ENCODE data around the gene ZNF697. TPM values are rescaled to one million over a fixed set of nuclear protein-coding genes. Genes with fewer than 3 reads are reported as not detected.

The ZNF697 gene
- total and polyA plus RNA-seq, 2 donors (not counting 1 experiment from before 2014, with no cell fraction given) = not detected

- no peak overlapping the region for H3K4me2 ChIP-seq (replicated peaks; ENCODE audit: low read depth, low read length, poor library complexity, severe bottlenecking)
Observed at GRCh38 chr1:119683893-119684292, 35.8 kb upstream of the ZNF697 start.

GRCh38 chr1:119682141-119682540 is 34.1 kb upstream of the ZNF697 start:
- ChIA-PET POLR2A (no interaction called here), CTCF (no interaction called here)
- ATAC-seq (ENCODE audit: low read depth) = no peak

More at GRCh38 chr1:119683893-119684292, 35.8 kb upstream of the ZNF697 start:
- Histone ChIP-seq H4K20me1 (ENCODE audit: control insufficient read depth, insufficient read depth, low read length, poor library complexity, severe bottlenecking) (no peaks in the 10 kb centered on the region), H3K27me3 (replicated peaks in 1 of 4; ENCODE audit: control extremely low read depth in 1 of 4, control insufficient read depth in 3 of 4, insufficient read depth in 4 of 4, low read length in 3 of 4) (no peaks in the 10 kb centered on the region), H3K79me2 (ENCODE audit: control insufficient read depth, insufficient read depth, low read length) (no peaks in the 10 kb centered on the region), H3K4me1 (ENCODE audit: control insufficient read depth in 2 of 2, insufficient read depth in 2 of 2, low read length in 2 of 2) (no peaks in the 10 kb centered on the region), H3K9ac (ENCODE audit: low read length) (no peak overlapping the region), H3K27ac (ENCODE audit: low read length in 2 of 2) (no peak overlapping the region), H2AFZ (ENCODE audit: insufficient read depth, low read depth, low read length, poor library complexity, severe bottlenecking) (no peak overlapping the region), H3K36me3 (replicated peaks in 1 of 2; ENCODE audit: control extremely low read depth in 1 of 2, control insufficient read depth in 1 of 2, extremely low read depth in 1 of 2, insufficient read depth in 2 of 2, low read length in 1 of 2) (no peaks in the 10 kb centered on the region), H3K9me3 (ENCODE audit: control extremely low read depth in 1 of 3, control insufficient read depth in 2 of 3, insufficient read depth in 1 of 3, low read length in 2 of 3) (no peaks in the 10 kb centered on the region), H3K4me3 (ENCODE audit: control extremely low read depth in 1 of 5, extremely low read depth in 1 of 5, insufficient read depth in 1 of 5, low read depth in 2 of 5, low read length in 4 of 5) (no peak overlapping the region)
- ChIA-PET CTCF (interaction anchor here (1.0 to 2.2 kb wide), 2 partner anchors 8 to 11 kb away, joined by 3 to 9 read pairs; no protein-coding TSS in a partner anchor), POLR2A (no interaction called here)
- H3K4me3 Mint-ChIP-seq = no peak overlapping the region
- H3K4me1 Mint-ChIP-seq = no peaks in the 10 kb centered on the region
- H3K9me3 Mint-ChIP-seq (ENCODE audit: insufficient read depth) = no peaks in the 10 kb centered on the region
- intact Hi-C loops (cut with micrococcal nuclease) = no loop called here
- TF ChIP-seq EZH2 (IDR thresholded peaks at IDR 0.05; ENCODE audit: borderline replicate concordance, insufficient read depth, low read depth, low read length, poor library complexity, severe bottlenecking) = no peak
- TF ChIP-seq, protein P1, sequence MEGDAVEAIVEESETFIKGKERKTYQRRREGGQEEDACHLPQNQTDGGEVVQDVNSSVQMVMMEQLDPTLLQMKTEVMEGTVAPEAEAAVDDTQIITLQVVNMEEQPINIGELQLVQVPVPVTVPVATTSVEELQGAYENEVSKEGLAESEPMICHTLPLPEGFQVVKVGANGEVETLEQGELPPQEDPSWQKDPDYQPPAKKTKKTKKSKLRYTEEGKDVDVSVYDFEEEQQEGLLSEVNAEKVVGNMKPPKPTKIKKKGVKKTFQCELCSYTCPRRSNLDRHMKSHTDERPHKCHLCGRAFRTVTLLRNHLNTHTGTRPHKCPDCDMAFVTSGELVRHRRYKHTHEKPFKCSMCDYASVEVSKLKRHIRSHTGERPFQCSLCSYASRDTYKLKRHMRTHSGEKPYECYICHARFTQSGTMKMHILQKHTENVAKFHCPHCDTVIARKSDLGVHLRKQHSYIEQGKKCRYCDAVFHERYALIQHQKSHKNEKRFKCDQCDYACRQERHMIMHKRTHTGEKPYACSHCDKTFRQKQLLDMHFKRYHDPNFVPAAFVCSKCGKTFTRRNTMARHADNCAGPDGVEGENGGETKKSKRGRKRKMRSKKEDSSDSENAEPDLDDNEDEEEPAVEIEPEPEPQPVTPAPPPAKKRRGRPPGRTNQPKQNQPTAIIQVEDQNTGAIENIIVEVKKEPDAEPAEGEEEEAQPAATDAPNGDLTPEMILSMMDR (IDR thresholded peaks at IDR 0.05) = no peak
- ATAC-seq (ENCODE audit: low read depth) (no peak), DNase-seq (no peak)
- H3K27me3 Mint-ChIP-seq = peaks cover 19% of the 10 kb centered on the region
- H3K27ac Mint-ChIP-seq = no peak overlapping the region
- 100% methylated on average over 1 of the region's 1 CpG for WGBS (ENCODE audit: insufficient coverage)

More at GRCh38 chr1:119682141-119682540, 34.1 kb upstream of the ZNF697 start:
- H3K27ac Mint-ChIP-seq = no peak overlapping the region
- Histone ChIP-seq H4K20me1 (ENCODE audit: control insufficient read depth, insufficient read depth, low read length, poor library complexity, severe bottlenecking) (no peaks in the 10 kb centered on the region), H3K4me2 (replicated peaks; ENCODE audit: low read depth, low read length, poor library complexity, severe bottlenecking) (no peak overlapping the region), H3K79me2 (ENCODE audit: control insufficient read depth, insufficient read depth, low read length) (no peaks in the 10 kb centered on the region), H3K36me3 (replicated peaks in 1 of 2; ENCODE audit: control extremely low read depth in 1 of 2, control insufficient read depth in 1 of 2, extremely low read depth in 1 of 2, insufficient read depth in 2 of 2, low read length in 1 of 2) (no peaks in the 10 kb centered on the region), H3K27ac (ENCODE audit: low read length in 2 of 2) (no peak overlapping the region), H3K9me3 (ENCODE audit: control extremely low read depth in 1 of 3, control insufficient read depth in 2 of 3, insufficient read depth in 1 of 3, low read length in 2 of 3) (no peaks in the 10 kb centered on the region), H3K9ac (ENCODE audit: low read length) (no peak overlapping the region), H2AFZ (ENCODE audit: insufficient read depth, low read depth, low read length, poor library complexity, severe bottlenecking) (no peak overlapping the region), H3K4me3 (ENCODE audit: control extremely low read depth in 1 of 5, extremely low read depth in 1 of 5, insufficient read depth in 1 of 5, low read depth in 2 of 5, low read length in 4 of 5) (no peak overlapping the region), H3K27me3 (replicated peaks in 1 of 4; ENCODE audit: control extremely low read depth in 1 of 4, control insufficient read depth in 3 of 4, insufficient read depth in 4 of 4, low read length in 3 of 4) (peaks cover 0 to 4% (median 0%) of the 10 kb centered on the region in 4 experiments), H3K4me1 (ENCODE audit: control insufficient read depth in 2 of 2, insufficient read depth in 2 of 2, low read length in 2 of 2) (no peaks in the 10 kb centered on the region)
- no peak for TF ChIP-seq EZH2 (IDR thresholded peaks at IDR 0.05; ENCODE audit: borderline replicate concordance, insufficient read depth, low read depth, low read length, poor library complexity, severe bottlenecking)
- TF ChIP-seq, protein P1 (IDR thresholded peaks at IDR 0.05) = no peak
- no peaks in the 10 kb centered on the region for H3K4me1 Mint-ChIP-seq
- H3K4me3 Mint-ChIP-seq = no peak overlapping the region
- no peak for DNase-seq
- H3K9me3 Mint-ChIP-seq (ENCODE audit: insufficient read depth) = no peaks in the 10 kb centered on the region
- peaks cover 22% of the 10 kb centered on the region for H3K27me3 Mint-ChIP-seq
- intact Hi-C loops (cut with micrococcal nuclease) = no loop called here

Measured in B cell (primary cell).